H1 (cell line): ENCODE results near the gene S1PR2. TPM values are rescaled to one million over a fixed set of nuclear protein-coding genes. Genes with fewer than 3 reads are reported as not detected.

Experiments used
- CTCF ChIA-PET: fragments of 300-600 bp; sonication (Branson Sonifier 250); formaldehyde crosslinking; loops from one replicate; lab custom pipeline; 2021; ENCODE audit not compliant: partially characterized antibody; lab: Charles Lee
- POLR2A ChIA-PET: fragments of 300-600 bp; sonication (Branson Sonifier 250); formaldehyde crosslinking; loops from one replicate; lab custom pipeline; 2021; ENCODE audit warnings: inconsistent platforms; ENCODE audit not compliant: partially characterized antibody; lab: Charles Lee
- DNase-seq, 2 experiments: peaks; one replicate each; pipeline versions ENCODE4 v3.0.0 to v3.0.0-alpha.2; 2010 to 2022; ENCODE audit warnings: low spot score in 2 of 2, low read depth in 1 of 2, mixed read lengths in 1 of 2
- FAIRE-seq: peaks from 2 replicates; lab custom pipeline; 2011; peaks lifted over from hg19 to GRCh38; lab: Jason Lieb, UNC
- H2AFZ ChIP-seq: 2 replicates; pipeline ENCODE4 v1.8.1; 2012; ENCODE audit warnings: low read length, inconsistent platforms
- H2AK5ac ChIP-seq: 2 replicates; pipeline ENCODE4 v1.6.1; 2013; ENCODE audit warnings: low read depth, low read length
- H2BK120ac ChIP-seq: replicated peaks from 2 replicates; pipeline ENCODE3; 2013; ENCODE audit warnings: low read depth, low read length, inconsistent platforms
- H2BK12ac ChIP-seq: 2 replicates; pipeline ENCODE4 v1.6.1; 2013; ENCODE audit warnings: low read depth, low read length
- H2BK15ac ChIP-seq: 2 replicates; pipeline ENCODE4 v1.6.1; 2013; ENCODE audit warnings: low read length
- H2BK20ac ChIP-seq: 2 replicates; pipeline ENCODE4 v1.6.1; 2013; ENCODE audit warnings: low read length
- H2BK5ac ChIP-seq: 2 replicates; pipeline ENCODE4 v1.6.1; 2013; ENCODE audit warnings: low read depth, low read length
- H3K14ac ChIP-seq: 2 replicates; pipeline ENCODE4 v1.6.1; 2013; ENCODE audit warnings: inconsistent platforms; ENCODE audit not compliant: insufficient read length
- H3K18ac ChIP-seq: 2 replicates; pipeline ENCODE4 v1.6.1; 2013; ENCODE audit warnings: low read length; ENCODE audit errors: extremely low read depth
- H3K23ac ChIP-seq: 2 replicates; pipeline ENCODE4 v1.6.1; 2013; ENCODE audit warnings: inconsistent platforms; ENCODE audit not compliant: insufficient read length
- H3K23me2 ChIP-seq: 2 replicates; pipeline ENCODE4 v1.6.1; 2013; ENCODE audit warnings: low read depth, low read length
- H3K27ac ChIP-seq: 2 replicates; pipeline ENCODE4 v1.6.1; 2011; ENCODE audit warnings: low read depth, low read length, inconsistent platforms
- H3K27me3 ChIP-seq, 4 experiments: replicated peaks in 1 of 4; 1 replicate in 1 of 4; 2 replicates in 3 of 4; pipeline versions ENCODE4 v1.6.1 to v1.8.1; 2011 to 2013; ENCODE audit warnings: low read length in 3 of 4, mild to moderate bottlenecking in 3 of 4, inconsistent platforms in 2 of 4, mixed read lengths in 2 of 4, moderate library complexity in 1 of 4; ENCODE audit not compliant: control insufficient read depth in 3 of 4, insufficient read depth in 3 of 4; ENCODE audit errors: extremely low read depth in 1 of 4
- H3K36me3 ChIP-seq, 4 experiments: 2 replicates each; pipeline versions ENCODE4 v1.6.1 to v1.8.1; 2011 to 2013; ENCODE audit warnings: mild to moderate bottlenecking in 4 of 4, low read length in 3 of 4, moderate library complexity in 2 of 4, control low read depth in 1 of 4, inconsistent platforms in 1 of 4; ENCODE audit not compliant: insufficient read depth in 4 of 4, control insufficient read depth in 2 of 4
- H3K4ac ChIP-seq: replicated peaks from 2 replicates; pipeline ENCODE3; 2013; ENCODE audit warnings: low read length, low read depth, mixed read lengths, inconsistent platforms; ENCODE audit not compliant: insufficient read length
- H3K4me1 ChIP-seq, 4 experiments: replicated peaks in 1 of 4; 1 replicate in 1 of 4; 2 replicates in 3 of 4; pipeline versions ENCODE4 v1.6.1 to v1.8.1; 2011 to 2013; ENCODE audit warnings: low read length in 3 of 4, inconsistent platforms in 2 of 4, mixed read lengths in 1 of 4; ENCODE audit not compliant: insufficient read depth in 4 of 4, control insufficient read depth in 3 of 4
- H3K4me2 ChIP-seq, 2 experiments: 2 replicates each; pipeline versions ENCODE4 v1.6.1 to v1.8.1; 2011 to 2013; ENCODE audit warnings: low read depth in 2 of 2, low read length in 2 of 2, control low read depth in 1 of 2, inconsistent platforms in 1 of 2, mild to moderate bottlenecking in 1 of 2; ENCODE audit not compliant: insufficient read depth in 1 of 2
- H3K4me3 ChIP-seq, 4 experiments: fragments of 200-600, 300-600 bp in 1 of 4; sonication (generic), shearing (Covaris generic), sonication (Bioruptor Twin) in 1 of 4; 2 replicates each; pipeline versions ENCODE4 v1.5.1 to v1.8.1; 2011 to 2016; ENCODE audit warnings: low read length in 4 of 4, low read depth in 3 of 4, control low read depth in 2 of 4, inconsistent platforms in 2 of 4, mild to moderate bottlenecking in 2 of 4, mixed read lengths in 1 of 4, moderate library complexity in 1 of 4; ENCODE audit not compliant: insufficient read depth in 2 of 4; ENCODE audit errors: extremely low read depth in 1 of 4
- H3K56ac ChIP-seq: replicated peaks from 2 replicates; pipeline ENCODE3; 2013; ENCODE audit warnings: low read depth, mild to moderate bottlenecking, mixed read lengths, low read length, inconsistent platforms; ENCODE audit not compliant: insufficient read length
- H3K79me1 ChIP-seq: 2 replicates; pipeline ENCODE4 v1.6.1; 2013; ENCODE audit warnings: low read depth, low read length, control low read depth
- H3K79me2 ChIP-seq, 2 experiments: 2 replicates each; pipeline versions ENCODE4 v1.6.1 to v1.8.1; 2012 to 2013; ENCODE audit warnings: low read length in 2 of 2, mild to moderate bottlenecking in 2 of 2, inconsistent platforms in 1 of 2; ENCODE audit not compliant: insufficient read depth in 2 of 2, control insufficient read depth in 1 of 2
- H3K9ac ChIP-seq, 4 experiments: replicated peaks in 1 of 4; 1 replicate in 1 of 4; 2 replicates in 3 of 4; pipeline versions ENCODE4 v1.6.1 to v1.8.1; 2011 to 2013; ENCODE audit warnings: low read depth in 3 of 4, low read length in 3 of 4, control low read depth in 2 of 4, mild to moderate bottlenecking in 2 of 4, moderate library complexity in 2 of 4, inconsistent platforms in 1 of 4; ENCODE audit errors: extremely low read depth in 1 of 4
- H3K9me3 ChIP-seq, 2 experiments: 2 replicates each; pipeline versions ENCODE4 v1.6.1 to v1.8.1; 2012 to 2013; ENCODE audit warnings: mild to moderate bottlenecking in 2 of 2, moderate library complexity in 2 of 2, control low read depth in 1 of 2, inconsistent platforms in 1 of 2, low read depth in 1 of 2, low read length in 1 of 2, mixed read lengths in 1 of 2; ENCODE audit not compliant: insufficient read depth in 2 of 2
- H4K20me1 ChIP-seq, 2 experiments: replicated peaks in 1 of 2; 2 replicates each; pipeline versions ENCODE3 to v1.8.1; 2011 to 2013; ENCODE audit warnings: inconsistent platforms in 2 of 2, low read length in 2 of 2, mild to moderate bottlenecking in 1 of 2; ENCODE audit not compliant: insufficient read depth in 2 of 2, control insufficient read depth in 1 of 2
- H4K5ac ChIP-seq: 2 replicates; pipeline ENCODE4 v1.6.1; 2013; ENCODE audit warnings: low read length, low read depth, mixed read lengths, inconsistent platforms; ENCODE audit not compliant: insufficient read length
- H4K8ac ChIP-seq: 2 replicates; pipeline ENCODE4 v1.8.0; 2013; ENCODE audit warnings: mild to moderate bottlenecking, moderate library complexity, low read length, inconsistent platforms; ENCODE audit not compliant: insufficient read depth; ENCODE audit errors: extremely low read depth
- H4K91ac ChIP-seq: replicated peaks from 2 replicates; pipeline ENCODE3; 2013; ENCODE audit warnings: low read length, mixed read lengths, inconsistent platforms; ENCODE audit not compliant: insufficient read length
- BACH1 ChIP-seq: IDR thresholded peaks from 2 replicates; pipeline ENCODE4 v1.6.1; 2012; ENCODE audit warnings: low read length, improper control_type of control experiment
- BCL11A ChIP-seq, 2 experiments: IDR thresholded peaks; one replicate each; pipeline ENCODE4 v1.6.1; 2011; ENCODE audit warnings: low read depth in 2 of 2, low read length in 2 of 2, mild to moderate bottlenecking in 2 of 2
- CBX8 ChIP-seq: fragments of 300-800, 300-1000 bp; sonication (generic); IDR thresholded peaks from 2 replicates; pipeline ENCODE4 v1.7.1; 2016; ENCODE audit warnings: low read depth, low read length, borderline replicate concordance
- CEBPB ChIP-seq: IDR thresholded peaks from 2 replicates; pipeline ENCODE4 v1.6.1; 2012; ENCODE audit warnings: low read depth, low read length
- CHD1 ChIP-seq: IDR thresholded peaks from 2 replicates; pipeline ENCODE4 v1.6.1; 2012; ENCODE audit warnings: low read depth, low read length, improper control_type of control experiment
- EP300 ChIP-seq, 2 experiments: IDR thresholded peaks; 1 replicate in 1 of 2; 2 replicates in 1 of 2; pipeline ENCODE4 v1.6.1; 2011 to 2012; ENCODE audit warnings: low read depth in 2 of 2, low read length in 2 of 2, mild to moderate bottlenecking in 2 of 2, borderline replicate concordance in 1 of 2, inconsistent platforms in 1 of 2, moderate library complexity in 1 of 2
- FOSL1 ChIP-seq: IDR thresholded peaks from 2 replicates; pipeline ENCODE4 v1.6.1; 2011; ENCODE audit warnings: mild to moderate bottlenecking, low read depth, low read length, moderate library complexity; ENCODE audit not compliant: insufficient read depth
- POLR2AphosphoS5 ChIP-seq: IDR thresholded peaks from 2 replicates; pipeline ENCODE4 v1.6.1; 2011; ENCODE audit warnings: low read depth, low read length
- RBBP5 ChIP-seq: IDR thresholded peaks from 2 replicates; pipeline ENCODE4 v1.7.1; 2012; ENCODE audit warnings: low read depth, mild to moderate bottlenecking, inconsistent platforms, low read length, moderate library complexity, borderline replicate concordance
- RFX5 ChIP-seq: IDR thresholded peaks from 2 replicates; pipeline ENCODE4 v1.6.1; 2011; ENCODE audit warnings: low read depth, low read length, improper control_type of control experiment, borderline replicate concordance
- TAF1 ChIP-seq: IDR thresholded peaks from 2 replicates; pipeline ENCODE4 v1.6.1; 2011; ENCODE audit warnings: mild to moderate bottlenecking, low read depth, low read length
- ZNF274 ChIP-seq: IDR thresholded peaks from 2 replicates; pipeline ENCODE4 v1.7.0; 2012; ENCODE audit warnings: low read length, borderline replicate concordance; ENCODE audit errors: extremely low read depth
- WGBS, 2 experiments: shearing (Covaris generic) in 1 of 2; methylation state at CpG; one replicate each; pipeline versions ENCODE4 v1.1.6 to v1.1.7; 2013 to 2015; ENCODE audit warnings: low lambda C conversion rate in 2 of 2, mixed read lengths in 2 of 2, inconsistent platforms in 1 of 2, low coverage in 1 of 2, missing lambda C conversion rate in 1 of 2; ENCODE audit not compliant: insufficient replicate concordance in 2 of 2, insufficient coverage in 1 of 2, insufficient read length in 1 of 2; ENCODE audit errors: extremely low coverage in 1 of 2, missing lambda C conversion rate in 1 of 2; 5-methylcytosine and 5-hydroxymethylcytosine counted together
- polyA plus RNA-seq, 7 experiments: library from polyadenylated mRNA; depleted of rRNA in 3 of 7; stranded (reverse) in 5 of 7; unstranded in 2 of 7; fragments of >200 nt in 5 of 7; fragments of 200-250 nt in 2 of 7; gene quantifications; 1 replicate in 5 of 7; 2 replicates in 1 of 7; 4 replicates in 1 of 7; pipeline versions ENCODE4 v1.2.1 to v1.2.3, GENCODE V29; 2011 to 2013; ENCODE audit warnings: missing spikeins in 2 of 7, mixed read lengths in 2 of 7
- total RNA-seq: library from RNA; stranded (reverse); fragmentation: NEBNext Ultra II Directional; extraction: Animal tissue kit (Norgen Biotek cat#: 25700); gene quantifications from 2 replicates; pipeline ENCODE4 v1.2.1, GENCODE V29; 2021
- TF ChIP-seq, protein P1 (sequence below): IDR thresholded peaks from 2 replicates; pipeline ENCODE4 v1.6.1; 2011; ENCODE audit warnings: low read depth, mild to moderate bottlenecking, low read length; ENCODE audit not compliant: insufficient read depth

Gene S1PR2
- total and polyA plus RNA-seq, 2 of the 8 experiments (the other 6 are each of a cell fraction or from before 2014, with no cell fraction given), result 17.5 to 19.4 TPM

DNA sequence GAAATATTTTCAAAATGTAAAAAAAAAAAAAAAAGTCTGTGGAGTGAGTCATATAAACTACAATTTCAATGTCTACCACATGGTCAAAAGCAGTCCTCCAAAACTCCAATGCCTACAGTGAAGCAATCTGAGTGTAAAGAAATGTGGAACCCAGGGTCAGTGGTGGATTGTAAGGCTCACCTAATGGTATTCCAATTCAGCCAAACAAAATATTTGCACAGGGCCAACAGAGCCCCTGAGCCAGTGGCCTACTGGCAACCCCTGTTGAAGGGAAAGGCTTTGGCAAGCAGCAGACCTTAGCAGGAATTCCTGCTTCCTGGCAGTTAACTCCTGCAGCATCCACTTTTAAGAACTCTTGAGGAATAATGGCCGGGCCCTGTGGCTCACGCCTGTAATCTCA lies 39.8 kb downstream of the S1PR2 start:
- 87% methylated on average over 2 of the region's 2 CpGs; no CpG with 5 or more reads in 1 of the 2 experiments for WGBS, 2 experiments
- CTCF ChIA-PET, result interaction anchor here (0.6 to 0.8 kb wide), 2 partner anchors 58 to 189 kb away, joined by 3 read pairs; partner anchors contain the start of gene TYK2

More for the DNA sequence above, 39.8 kb downstream of the S1PR2 start:
- no peak overlapping the region for H3K4ac ChIP-seq
- H3K79me2 ChIP-seq, result peaks cover 54 to 79% of the 10 kb centered on the region in 2 experiments
- no peak for FAIRE-seq
- H3K27ac ChIP-seq, result no peak overlapping the region
- H4K20me1 ChIP-seq, result peaks cover 5 to 28% of the 10 kb centered on the region in 2 experiments
- TF ChIP-seq BCL11A (IDR thresholded peaks at IDR 0.05; ENCODE audit: low read depth in 2 of 2, low read length in 2 of 2), result no peak
- no peak for TF ChIP-seq BACH1
- no peak for TF ChIP-seq POLR2AphosphoS5
- TF ChIP-seq CHD1, result no peak
- TF ChIP-seq RFX5, result no peak
- no peak for TF ChIP-seq FOSL1
- no peak for TF ChIP-seq ZNF274
- TF ChIP-seq EP300 (IDR thresholded peaks at IDR 0.05; ENCODE audit: borderline replicate concordance in 1 of 2, low read depth in 2 of 2, low read length in 2 of 2), result no peak
- no peak for TF ChIP-seq CBX8
- TF ChIP-seq CEBPB, result no peak
- TF ChIP-seq TAF1, result no peak
- TF ChIP-seq RBBP5, result no peak
- TF ChIP-seq, protein P1, sequence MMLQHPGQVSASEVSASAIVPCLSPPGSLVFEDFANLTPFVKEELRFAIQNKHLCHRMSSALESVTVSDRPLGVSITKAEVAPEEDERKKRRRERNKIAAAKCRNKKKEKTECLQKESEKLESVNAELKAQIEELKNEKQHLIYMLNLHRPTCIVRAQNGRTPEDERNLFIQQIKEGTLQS, result no peak
- no peak overlapping the region for H3K56ac ChIP-seq
- H4K5ac ChIP-seq, result no peak overlapping the region
- no peak overlapping the region for H3K14ac ChIP-seq
- no peak overlapping the region for H2BK20ac ChIP-seq
- H3K36me3 ChIP-seq, result peaks cover 0 to 16% (median 1%) of the 10 kb centered on the region in 4 experiments; a peak in 2 of 8 replicates
- H3K27me3 ChIP-seq, result no peaks in the 10 kb centered on the region
- H3K18ac ChIP-seq, result no peak overlapping the region
- no peak overlapping the region for H2AFZ ChIP-seq
- no peak overlapping the region for H3K4me3 ChIP-seq
- no peak overlapping the region for H4K91ac ChIP-seq
- H2BK12ac ChIP-seq, result no peak overlapping the region
- H3K9me3 ChIP-seq, result no peaks in the 10 kb centered on the region
- H2BK5ac ChIP-seq, result no peak overlapping the region
- POLR2A ChIA-PET, result interaction anchor here (0.7 to 1.4 kb wide), 2 partner anchors 34 to 70 kb away, joined by 3 to 5 read pairs; no protein-coding TSS in a partner anchor
- no peak overlapping the region for H3K4me2 ChIP-seq
- H4K8ac ChIP-seq, result no peak overlapping the region
- no peak overlapping the region for H2AK5ac ChIP-seq
- H3K23ac ChIP-seq, result no peak overlapping the region
- peaks cover 8% of the 10 kb centered on the region for H3K23me2 ChIP-seq
- H3K9ac ChIP-seq, result no peak overlapping the region; a peak in 1 of 7 replicates
- H3K4me1 ChIP-seq, result no peaks in the 10 kb centered on the region
- no peak overlapping the region for H2BK15ac ChIP-seq
- H3K79me1 ChIP-seq, result peaks cover 12% of the 10 kb centered on the region
- H2BK120ac ChIP-seq, result no peak overlapping the region
- DNase-seq, result no peak
